Fibroblast of skin of right quadriceps (primary cell): Measurements from ENCODE around the gene PRIM2.
"Not testable (repeated sequence)": the region's sequence is repeated elsewhere in the genome, so short reads cannot be mapped to it uniquely, and the experiment has no call there.

Experiments
- DNase-seq: peaks from one replicate; pipeline ENCODE4 v3.0.0-alpha.2; 2013

Gene PRIM2

GRCh38 chr6:57515845-57516244, 198.4 kb downstream of the PRIM2 start:
- not testable (repeated sequence) for DNase-seq

GRCh38 chr6:57516776-57517175, 199.3 kb downstream of the PRIM2 start:
- not testable (repeated sequence) for DNase-seq

GRCh38 chr6:57519198-57519597, 201.8 kb downstream of the PRIM2 start:
- not testable (repeated sequence) for DNase-seq

- not testable (repeated sequence) for DNase-seq
Measured at GRCh38 chr6:57521085-57521484, 203.7 kb downstream of the PRIM2 start.

GRCh38 chr6:57523221-57523620, 205.8 kb downstream of the PRIM2 start:
- DNase-seq = not testable (repeated sequence)

GRCh38 chr6:57529755-57530154, 212.3 kb downstream of the PRIM2 start:
- DNase-seq = not testable (repeated sequence)

GRCh38 chr6:57532660-57533059, 215.2 kb downstream of the PRIM2 start:
- DNase-seq = not testable (repeated sequence)

GRCh38 chr6:57535121-57535520, 217.7 kb downstream of the PRIM2 start:
- not testable (repeated sequence) for DNase-seq

- peak; percentile 38 for DNase-seq
Measured at GRCh38 chr6:57535994-57536393, 218.6 kb downstream of the PRIM2 start.

- not testable (repeated sequence) for DNase-seq
Measured at GRCh38 chr6:57537916-57538315, 220.5 kb downstream of the PRIM2 start.

GRCh38 chr6:57551961-57552360, 234.5 kb downstream of the PRIM2 start:
- DNase-seq = not testable (repeated sequence)

- DNase-seq = not testable (repeated sequence)
Measured at GRCh38 chr6:57557855-57558254, 240.4 kb downstream of the PRIM2 start.

GRCh38 chr6:57559170-57559569, 241.7 kb downstream of the PRIM2 start:
- DNase-seq = not testable (repeated sequence)

- DNase-seq = not testable (repeated sequence)
Measured at GRCh38 chr6:57562233-57562632, 244.8 kb downstream of the PRIM2 start.

- DNase-seq = not testable (repeated sequence)
Measured at GRCh38 chr6:57572119-57572518, 254.7 kb downstream of the PRIM2 start.

- not testable (repeated sequence) for DNase-seq
Measured at GRCh38 chr6:57572844-57573243, 255.4 kb downstream of the PRIM2 start.

GRCh38 chr6:57577023-57577422, 259.6 kb downstream of the PRIM2 start:
- DNase-seq = not testable (repeated sequence)

GRCh38 chr6:57579489-57579888, 262.1 kb downstream of the PRIM2 start:
- not testable (repeated sequence) for DNase-seq

GRCh38 chr6:57581586-57581985, 264.2 kb downstream of the PRIM2 start:
- not testable (repeated sequence) for DNase-seq

- not testable (repeated sequence) for DNase-seq
Measured at GRCh38 chr6:57601105-57601504, 283.7 kb downstream of the PRIM2 start.

GRCh38 chr6:57605303-57605702, 287.9 kb downstream of the PRIM2 start:
- peak; percentile 2 for DNase-seq

- not testable (repeated sequence) for DNase-seq
Measured at GRCh38 chr6:57606331-57606730, 288.9 kb downstream of the PRIM2 start.

- not testable (repeated sequence) for DNase-seq
Measured at GRCh38 chr6:57610612-57611011, 293.2 kb downstream of the PRIM2 start.

- DNase-seq = not testable (repeated sequence)
Measured at GRCh38 chr6:57618959-57619358, 301.5 kb downstream of the PRIM2 start.

GRCh38 chr6:57631773-57632172, 314.3 kb downstream of the PRIM2 start:
- not testable (repeated sequence) for DNase-seq
